Transverse colon (tissue), 4 donors: ENCODE results near the gene AGPS. TPM values are rescaled to one million over a fixed set of nuclear protein-coding genes. Genes with fewer than 3 reads are reported as not detected.

Source experiments
- DNase-seq: peaks from one replicate; pipeline ENCODE4 v3.0.0-alpha.2; 2019
- H3K27ac ChIP-seq, 4 donors: fragments of 200-600 bp; sonication (generic); 2 replicates each; pipeline ENCODE4 v1.5.1; 2016 to 2018; ENCODE audit warnings: inconsistent platforms in 4 of 4
- H3K27me3 ChIP-seq: fragments of 200-600 bp; sonication (generic); 2 replicates; pipeline ENCODE4 v1.5.1; 2017; ENCODE audit warnings: inconsistent platforms
- H3K36me3 ChIP-seq, 4 donors: fragments of 200-600 bp; sonication (generic); 2 replicates each; pipeline ENCODE4 v1.5.1; 2017 to 2019; ENCODE audit warnings: inconsistent platforms in 4 of 4
- H3K4me1 ChIP-seq, 4 donors: fragments of 200-600 bp; sonication (generic); 2 replicates each; pipeline ENCODE4 v1.5.1; 2017 to 2020; ENCODE audit warnings: inconsistent platforms in 4 of 4
- H3K4me3 ChIP-seq, 4 donors: fragments of 200-600 bp; sonication (generic); 1 replicate in 1 of 4; 2 replicates in 3 of 4; pipeline versions ENCODE4 v1.5.1 to v1.6.1; 2017 to 2019; ENCODE audit warnings: inconsistent platforms in 4 of 4
- H3K9me3 ChIP-seq, 2 donors: fragments of 200-600 bp; sonication (generic); 2 replicates each; pipeline ENCODE4 v1.5.1; 2017 to 2019; ENCODE audit warnings: inconsistent platforms in 2 of 2
- CTCF ChIP-seq, 5 experiments: fragments of 200-600 bp in 3 of 5; fragments of 450-650 bp in 2 of 5; sonication (generic) in 3 of 5; IDR thresholded peaks; 1 replicate in 2 of 5; 2 replicates in 3 of 5; pipeline ENCODE4 v1.5.1; 2016 to 2017; ENCODE audit warnings: antibody characterized with exemption in 5 of 5, inconsistent platforms in 3 of 5, mild to moderate bottlenecking in 2 of 5, moderate library complexity in 1 of 5
- EP300 ChIP-seq: sonication (generic); formaldehyde crosslinking; IDR thresholded peaks from one replicate; pipeline ENCODE4 v1.6.1; 2017; ENCODE audit warnings: antibody characterized with exemption, low read depth
- POLR2A ChIP-seq: fragments of 450-650 bp; IDR thresholded peaks from one replicate; pipeline ENCODE4 v1.6.1; 2016; ENCODE audit warnings: antibody characterized with exemption, mild to moderate bottlenecking, moderate library complexity
- POLR2AphosphoS5 ChIP-seq, 3 donors: sonication (generic); formaldehyde crosslinking; IDR thresholded peaks; one replicate each; pipeline ENCODE4 v1.6.1; 2016; ENCODE audit warnings: antibody characterized with exemption in 3 of 3
- WGBS, 2 donors: methylation state at CpG; one replicate each; pipeline ENCODE4 v1.1.5; 2018; ENCODE audit warnings: low coverage in 1 of 2; 5-methylcytosine and 5-hydroxymethylcytosine counted together
- in situ Hi-C, 4 donors: fragments of 200-750 bp; cut with MboI; loops; one replicate each; pipeline versions ENCODE4 v1.15.0 to v1.15.1; 2017; ENCODE audit warnings: low sequenced_read_pairs in 3 of 4, low pct_ligation_motif_present in 1 of 4, low pct_unique_long_range_greater_than_20kb in 1 of 4
- intact Hi-C: fragments of 100-400 bp; cut with DNase I; formaldehyde crosslinking; loops from one replicate; pipeline ENCODE4 v1.15.1; 2023; ENCODE audit warnings: low total_unique reads
- total RNA-seq, 4 donors: library from RNA; depleted of rRNA; stranded (reverse); fragments of >200 nt; gene quantifications; one replicate each; pipeline ENCODE4 v1.1.0, GENCODE V29; 2016

AGPS gene
- total RNA-seq, 4 donors from 2014 or later = 15.0 to 81.6 (median 58.1) TPM

- in situ Hi-C loops (no loop called here), intact Hi-C loops (no loop called here)
- Histone ChIP-seq H3K36me3 (no peaks in the 10 kb centered on the region), H3K27ac (no peak overlapping the region), H3K4me1 (peaks cover 0 to 8% (median 4%) of the 10 kb centered on the region in 4 donors), H3K27me3 (no peaks in the 10 kb centered on the region), H3K4me3 (no peak overlapping the region), H3K9me3 (no peaks in the 10 kb centered on the region)
- 25 to 69% methylated on average over 2 of the region's 2 CpGs for WGBS, 2 donors
- TF ChIP-seq POLR2A (no peak), EP300 (no peak), CTCF (IDR thresholded peaks at IDR 0.05) (no peak), POLR2AphosphoS5 (IDR thresholded peaks at IDR 0.05) (no peak)
- DNase-seq = no peak
These were observed 163.6 kb downstream of the AGPS start for GRCh38 chr2:177556153-177556552.

DNA sequence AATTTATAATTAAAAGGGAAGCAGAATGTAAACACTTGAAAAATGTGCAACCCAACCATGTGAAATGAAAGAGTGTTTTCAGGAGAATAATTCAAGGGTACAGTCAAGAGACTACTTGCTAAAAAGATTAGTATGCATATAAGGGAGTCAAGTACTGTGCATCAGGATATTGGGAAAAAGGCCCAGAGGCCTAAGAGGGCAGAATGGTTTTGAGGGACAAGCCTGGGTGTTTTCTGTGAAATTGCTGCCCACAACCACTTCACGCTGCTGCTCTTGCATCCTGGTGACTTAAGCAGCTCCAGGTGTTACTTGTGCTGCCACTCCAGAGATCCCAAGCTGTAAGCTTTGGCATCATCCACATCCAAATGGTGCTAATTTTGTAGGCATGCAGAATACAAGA, 165.2 kb downstream of the AGPS start:
- Histone ChIP-seq H3K27ac (no peak overlapping the region), H3K36me3 (no peaks in the 10 kb centered on the region), H3K9me3 (no peaks in the 10 kb centered on the region), H3K4me3 (no peak overlapping the region), H3K27me3 (no peaks in the 10 kb centered on the region), H3K4me1 (peaks cover 0 to 5% (median 0%) of the 10 kb centered on the region in 4 donors)
- intact Hi-C loops = no loop called here
- no peak for DNase-seq
- TF ChIP-seq POLR2A (no peak), CTCF (IDR thresholded peaks at IDR 0.05) (no peak)
- in situ Hi-C loops = no loop called here
- 95% methylated on average over 1 of the region's 1 CpG; no CpG with 5 or more reads in 1 of the 2 donors for WGBS, 2 donors

GRCh38 chr2:177559638-177560037, 167.1 kb downstream of the AGPS start:
- Histone ChIP-seq H3K27ac (no peak overlapping the region), H3K4me3 (no peak overlapping the region), H3K36me3 (no peaks in the 10 kb centered on the region), H3K4me1 (no peaks in the 10 kb centered on the region), H3K27me3 (no peaks in the 10 kb centered on the region), H3K9me3 (no peaks in the 10 kb centered on the region)
- no peak for DNase-seq
- intact Hi-C loops (no loop called here), in situ Hi-C loops (no loop called here)
- TF ChIP-seq CTCF (IDR thresholded peaks at IDR 0.05) (no peak), POLR2A (no peak), POLR2AphosphoS5 (IDR thresholded peaks at IDR 0.05) (no peak), EP300 (no peak)
- 87 to 100% methylated on average over 2 of the region's 2 CpGs for WGBS, 2 donors

GRCh38 chr2:177568390-177568789, 175.8 kb downstream of the AGPS start:
- TF ChIP-seq EP300 (no peak), CTCF (IDR thresholded peaks at IDR 0.05) (no peak), POLR2A (no peak), POLR2AphosphoS5 (IDR thresholded peaks at IDR 0.05) (no peak)
- DNase-seq = no peak
- intact Hi-C loops = no loop called here
- Histone ChIP-seq H3K4me3 (no peak overlapping the region), H3K27me3 (no peaks in the 10 kb centered on the region), H3K4me1 (no peaks in the 10 kb centered on the region), H3K36me3 (no peaks in the 10 kb centered on the region), H3K27ac (no peak overlapping the region), H3K9me3 (no peaks in the 10 kb centered on the region)
- in situ Hi-C loops = no loop called here
- WGBS, 2 donors = 70 to 75% methylated on average over 1 of the region's 1 CpG
